Psoas muscle (tissue), 8 donors: ENCODE measurements around the gene HS2ST1. TPM values are rescaled to one million over a fixed set of nuclear protein-coding genes. Genes with fewer than 3 reads are reported as not detected.

Experiments used
- ATAC-seq, 4 donors: fragments of 200-7000 bp; cut with Tn5 transposase; one replicate each; pipeline ENCODE4 v1.9.1; 2020; ENCODE audit warnings: moderate library complexity in 3 of 4, mild to moderate bottlenecking in 2 of 4
- DNase-seq, 2 donors: peaks; one replicate each; pipeline ENCODE4 v3.0.0-alpha.2; 2020
- H3K27ac ChIP-seq: fragments of 200-600 bp; one replicate; pipeline ENCODE4 v1.8.0; 2022
- H3K27me3 ChIP-seq, 3 donors: fragments of 200-600 bp in 1 of 3; one replicate each; pipeline versions ENCODE4 v1.6.1 to v1.8.0; 2013 to 2022; ENCODE audit warnings: low read length in 2 of 3, mild to moderate bottlenecking in 2 of 3, moderate library complexity in 1 of 3; ENCODE audit not compliant: insufficient read depth in 3 of 3
- H3K36me3 ChIP-seq, 2 donors: fragments of 200-600 bp in 1 of 2; one replicate each; pipeline versions ENCODE4 v1.6.1 to v1.8.0; 2013 to 2022; ENCODE audit warnings: low read depth in 1 of 2, mild to moderate bottlenecking in 1 of 2, moderate library complexity in 1 of 2; ENCODE audit not compliant: insufficient read depth in 1 of 2
- H3K4me1 ChIP-seq: fragments of 200-600 bp; one replicate; pipeline ENCODE4 v1.8.0; 2022
- H3K4me3 ChIP-seq: fragments of 200-600 bp; one replicate; pipeline ENCODE4 v1.8.0; 2022; ENCODE audit warnings: mild to moderate bottlenecking
- H3K9me3 ChIP-seq: fragments of 200-600 bp; one replicate; pipeline ENCODE4 v1.8.0; 2022
- CTCF ChIP-seq: fragments of 200-600 bp; IDR thresholded peaks from one replicate; pipeline ENCODE4 v1.8.0; 2022; ENCODE audit warnings: antibody characterized with exemption
- WGBS, 3 donors: extraction: QIAGEN DNeasy Blood & Tissue Kit; methylation state at CpG; one replicate each; pipeline versions ENCODE4 v1.1.6 to v1.1.7; 2013; 5-methylcytosine and 5-hydroxymethylcytosine counted together
- intact Hi-C, 2 donors: fragments of 100-400 bp; cut with DNase I; formaldehyde crosslinking; loops; one replicate each; pipeline versions ENCODE4 v1.11.0 to v1.14.2; 2022
- polyA plus RNA-seq, 3 donors: library from polyadenylated mRNA; stranded (reverse); fragments of 200-250 nt; gene quantifications; one replicate each; pipeline ENCODE4 v1.2.3, GENCODE V29; 2013
- total RNA-seq, 4 donors: library from RNA; stranded (reverse); fragmentation: NEBNext Ultra II Directional in 2 of 4; extraction: Animal tissue kit (Norgen Biotek cat#: 25700) in 2 of 4; gene quantifications; one replicate each; pipeline versions ENCODE4 v1.2.1 to v1.2.4, GENCODE V29; 2021 to 2023
- donor health status: healthy with polysubstance abuse.
- donor health status: DM: no; HTN: no; CAD: no; lungs with moderate emphysema.
- donor health status: Bipolar disorder and iron deficiency.
- donor health status: healthy.
- donor health status: DM: yes; HTN: yes; CAD: no.
- donor health status: DM: no; HTN: no; CAD: no.
- donor health status: DM: no; HTN: no; CAD: no.
- donor health status: DM: yes; HTN: yes; CAD: no.

The HS2ST1 gene
- total and polyA plus RNA-seq, 7 donors, result 3.3 to 12.0 (median 8.1) TPM

DNA sequence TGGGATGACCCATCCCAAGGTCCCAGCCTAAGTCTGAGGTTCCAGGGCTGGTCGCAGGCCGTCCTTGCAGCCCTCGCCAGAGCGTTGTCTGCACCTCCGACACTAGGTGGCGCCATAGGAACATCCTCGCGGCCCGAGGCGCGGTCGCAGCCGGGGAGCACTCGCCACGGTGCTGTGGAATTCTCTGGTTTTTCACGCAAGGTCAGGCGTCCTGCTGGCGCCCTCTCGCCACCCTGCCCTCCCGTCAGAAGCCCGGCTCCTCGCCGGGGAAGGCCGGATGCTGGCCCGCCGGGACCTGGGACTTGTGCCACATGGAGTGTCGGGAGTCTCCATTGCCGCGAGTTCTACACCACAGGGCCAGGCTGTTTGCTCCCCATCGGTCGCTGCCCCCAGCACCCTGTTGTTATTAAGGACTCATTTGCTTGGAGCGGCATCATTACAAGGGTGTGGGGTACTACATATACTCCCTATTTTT is 217.4 kb downstream of the HS2ST1 start:
- TF ChIP-seq CTCF, result peak; percentile 84
- no peaks in the 10 kb centered on the region for H3K4me1 ChIP-seq
- ATAC-seq, result peak; percentile 86 to 93 (median 90)
- 0 to 1% (median 1%) methylated on average over 32 of the region's 32 CpGs for WGBS, 3 donors
- H3K27ac ChIP-seq, result no peak overlapping the region
- peak; percentile 75 to 88 for DNase-seq
- H3K4me3 ChIP-seq, result peak overlapping the region; percentile 60
- no peaks in the 10 kb centered on the region for H3K36me3 ChIP-seq
- H3K27me3 ChIP-seq, result peaks cover 0 to 3% (median 0%) of the 10 kb centered on the region in 3 donors
- intact Hi-C loops, result loop anchor here in 1 of 2 donors (5.0 to 10.0 kb wide), 4 partner anchors 163 to 915 kb away; partner anchors contain the start of gene LMO4
- H3K9me3 ChIP-seq, result no peaks in the 10 kb centered on the region

DNA sequence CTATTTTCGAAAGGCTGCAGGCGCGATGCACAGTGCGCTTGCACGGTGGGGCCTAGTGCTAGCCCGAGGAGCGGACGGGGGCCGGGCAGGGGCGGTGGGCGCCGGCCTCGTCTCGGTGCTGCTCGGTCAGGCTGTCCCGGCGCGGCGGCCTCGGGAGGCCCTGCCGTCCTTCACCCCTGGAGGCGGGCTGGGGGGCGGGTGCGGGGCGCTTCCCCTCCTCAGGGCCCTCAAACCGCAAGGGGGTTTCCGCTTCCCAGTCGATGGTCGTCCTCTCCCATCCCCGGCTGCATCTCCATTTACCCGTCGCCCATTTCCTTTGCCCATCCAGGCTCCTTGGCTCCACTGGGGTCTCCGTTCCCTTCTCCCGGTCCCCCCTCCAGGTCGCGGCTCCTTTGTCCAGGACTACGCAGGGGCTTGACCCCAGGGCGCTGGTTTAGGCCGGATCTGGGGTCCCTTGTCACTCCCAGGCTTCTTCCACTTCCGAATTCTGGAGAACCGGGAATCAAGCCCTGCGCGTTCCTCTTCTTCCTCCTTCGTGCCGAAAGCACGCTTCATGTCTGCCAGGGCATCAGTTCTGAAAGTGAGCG is 217.9 kb downstream of the HS2ST1 start:
- Histone ChIP-seq H3K4me1 (no peaks in the 10 kb centered on the region), H3K36me3 (no peaks in the 10 kb centered on the region), H3K27ac (peak overlapping the region; percentile 1), H3K4me3 (peak overlapping the region; percentile 60), H3K9me3 (no peaks in the 10 kb centered on the region), H3K27me3 (peaks cover 0 to 3% (median 0%) of the 10 kb centered on the region in 3 donors)
- peak; percentile 27 to 55 for DNase-seq
- 56 to 76% (median 57%) methylated on average over 29 to 47 of the region's 47 CpGs for WGBS, 3 donors
- peak; percentile 13 to 35 (median 24) for ATAC-seq
- intact Hi-C loops, result loop anchor here in 1 of 2 donors (5.0 to 10.0 kb wide), 4 partner anchors 162 to 915 kb away; partner anchors contain the start of gene LMO4
- TF ChIP-seq CTCF, result no peak

GRCh38 chr1:87134061-87134460 is 219.6 kb downstream of the HS2ST1 start:
- ATAC-seq (peak in 1 of 4 donors; percentile 36), DNase-seq (no peak)
- H3K4me1 ChIP-seq, result no peaks in the 10 kb centered on the region
- 67 to 84% (median 77%) methylated on average over 6 of the region's 6 CpGs for WGBS, 3 donors
- TF ChIP-seq CTCF, result no peak
- H3K27ac ChIP-seq, result no peak overlapping the region
- intact Hi-C loops, result loop anchor here in 1 of 2 donors (5.0 to 10.0 kb wide), 4 partner anchors 161 to 913 kb away; partner anchors contain the start of gene LMO4
- H3K4me3 ChIP-seq, result no peak overlapping the region
- H3K9me3 ChIP-seq, result no peaks in the 10 kb centered on the region
- H3K36me3 ChIP-seq, result no peaks in the 10 kb centered on the region
- peaks cover 0 to 3% (median 0%) of the 10 kb centered on the region in 3 donors for H3K27me3 ChIP-seq

DNA sequence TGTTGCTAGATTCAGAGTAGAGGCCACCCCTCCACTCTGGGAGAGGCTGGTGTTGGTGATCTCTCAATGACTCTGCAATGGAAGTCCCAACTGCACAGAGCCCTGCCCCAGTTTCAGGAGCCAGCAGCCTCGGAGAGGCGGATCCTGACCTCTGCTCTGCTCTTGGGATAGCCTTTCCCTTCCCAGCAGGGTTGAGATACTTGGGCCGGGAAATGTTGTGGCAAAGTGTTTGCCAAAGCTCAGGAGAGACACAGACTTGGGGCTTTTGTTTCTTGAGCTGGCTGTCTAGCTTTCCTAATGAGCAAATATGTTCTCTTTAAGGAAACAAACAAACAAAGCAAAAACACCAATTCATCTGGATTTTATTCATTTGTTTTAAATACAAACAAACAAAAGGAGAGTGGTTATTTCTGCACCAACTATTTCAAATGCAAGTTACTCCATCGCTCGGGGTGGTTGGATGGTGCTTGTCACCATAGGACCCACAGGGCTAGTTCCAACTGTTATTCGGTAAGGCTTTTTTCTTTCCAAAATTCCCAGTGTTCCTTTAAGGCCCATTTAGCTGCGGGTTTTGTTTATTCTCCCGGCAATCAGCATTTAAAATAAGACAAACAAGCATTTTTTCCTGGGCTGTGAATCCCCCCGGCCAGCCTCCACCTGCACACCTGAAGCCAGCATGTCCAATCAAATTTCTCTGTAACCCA is 220.3 kb downstream of the HS2ST1 start:
- Histone ChIP-seq H3K27me3 (peaks cover 0 to 3% (median 0%) of the 10 kb centered on the region in 3 donors), H3K27ac (no peak overlapping the region), H3K4me1 (no peaks in the 10 kb centered on the region), H3K4me3 (no peak overlapping the region), H3K36me3 (no peaks in the 10 kb centered on the region), H3K9me3 (no peaks in the 10 kb centered on the region)
- WGBS, 3 donors, result 58 to 60% (median 60%) methylated on average over 9 of the region's 9 CpGs
- DNase-seq (no peak), ATAC-seq (peak in 1 of 4 donors; percentile 40)
- intact Hi-C loops, result loop anchor here in 1 of 2 donors (5.0 to 10.0 kb wide), 4 partner anchors 160 to 913 kb away; partner anchors contain the start of gene LMO4
- TF ChIP-seq CTCF, result no peak
